GM12878 (cell line): ENCODE measurements around the gene RIT1. TPM values are rescaled to one million over a fixed set of nuclear protein-coding genes. Genes with fewer than 3 reads are reported as not detected.

Source experiments
- CREB1 ChIP-seq: IDR thresholded peaks from 2 replicates; pipeline ENCODE4 v1.6.1; 2012; ENCODE audit warnings: low read depth, mild to moderate bottlenecking, inconsistent platforms
- CTCF ChIP-seq, 3 experiments: IDR thresholded peaks in 2 of 3; conservative IDR thresholded peaks in 1 of 3; 2 replicates each; pipeline ENCODE4 v1.5.1; 2011; ENCODE audit warnings: low read depth in 3 of 3, low read length in 3 of 3, mild to moderate bottlenecking in 3 of 3, control low read depth in 2 of 3, moderate library complexity in 2 of 3, inconsistent platforms in 1 of 3, mixed read lengths in 1 of 3; ENCODE audit not compliant: control insufficient read depth in 2 of 3, insufficient read depth in 1 of 3; ENCODE audit errors: extremely low read depth in 1 of 3
- ETV6 ChIP-seq, 2 experiments: fragments of 450-650 bp in 1 of 2; IDR thresholded peaks in 1 of 2; conservative IDR thresholded peaks in 1 of 2; 2 replicates each; pipeline ENCODE4 v1.6.1; 2014; ENCODE audit warnings: antibody characterized with exemption in 1 of 2, borderline replicate concordance in 1 of 2, low read depth in 1 of 2, mild to moderate bottlenecking in 1 of 2, moderate library complexity in 1 of 2
- MYB ChIP-seq: fragments of 150-350 bp; IDR thresholded peaks from 2 replicates; pipeline ENCODE4 v1.6.1; 2014; ENCODE audit warnings: mild to moderate bottlenecking, low read depth, low read length, borderline replicate concordance
- MYC ChIP-seq: IDR thresholded peaks from 2 replicates; pipeline ENCODE4 v1.6.1; 2011; ENCODE audit warnings: mild to moderate bottlenecking, low read length, moderate library complexity, inconsistent platforms; ENCODE audit not compliant: insufficient read depth, insufficient replicate concordance, insufficient read length, severe bottlenecking
- ZBTB40 ChIP-seq: fragments of 450-650 bp; IDR thresholded peaks from 2 replicates; pipeline ENCODE4 v1.6.1; 2016; ENCODE audit warnings: mild to moderate bottlenecking, moderate library complexity, borderline replicate concordance
- polyA plus RNA-seq, 11 experiments: library from polyadenylated mRNA; depleted of rRNA in 4 of 11; unstranded in 6 of 11; stranded (reverse) in 5 of 11; fragments of >200 nt; fragmentation: Nextera tagmentation in 4 of 11; fragmentation: Illumina TruSeq in 1 of 11; extraction: Ambion mirVana in 4 of 11; extraction: Trizol in 1 of 11; gene quantifications; 1 replicate in 1 of 11; 2 replicates in 10 of 11; pipeline versions ENCODE4 v1.2.1 to v1.2.3, GENCODE V29; 2011 to 2016; ENCODE audit warnings: inconsistent platforms in 2 of 11, missing spikeins in 2 of 11, low read depth in 1 of 11
- total RNA-seq, 4 experiments: library from RNA; depleted of rRNA in 3 of 4; stranded (reverse); fragments of >200 nt in 3 of 4; fragmentation: Illumina TruSeq in 1 of 4; extraction: Trizol in 1 of 4; gene quantifications; 2 replicates each; pipeline versions ENCODE4 v1.2.1 to v1.2.3, GENCODE V29; 2013 to 2021

Gene RIT1
- total and polyA plus RNA-seq, 10 of the 15 experiments (the other 5 are each of a cell fraction or from before 2014, with no cell fraction given), result 6.8 to 61.5 (median 13.7) TPM

- TF ChIP-seq MYB (no peak), ETV6 (conservative IDR thresholded peaks at IDR 0.05 in 1 of 2, IDR thresholded peaks at IDR 0.05 in 1 of 2; ENCODE audit: borderline replicate concordance in 1 of 2, low read depth in 1 of 2) (no peak), CTCF (IDR thresholded peaks at IDR 0.05 in 2 of 3, conservative IDR thresholded peaks at IDR 0.05 in 1 of 3; ENCODE audit: control insufficient read depth in 2 of 3, extremely low read depth in 1 of 3, insufficient read depth in 1 of 3, low read depth in 3 of 3, low read length in 3 of 3) (no peak), ZBTB40 (no peak), MYC (no peak), CREB1 (no peak)
Observed at GRCh38 chr1:155867766-155868165, 43.4 kb downstream of the RIT1 start (continued).
